ENCODE measurements around the gene INKA2.
A peak's percentile ranks its signal among the peaks of the same experiment; 100 is the strongest.

INKA2 gene

DNA sequence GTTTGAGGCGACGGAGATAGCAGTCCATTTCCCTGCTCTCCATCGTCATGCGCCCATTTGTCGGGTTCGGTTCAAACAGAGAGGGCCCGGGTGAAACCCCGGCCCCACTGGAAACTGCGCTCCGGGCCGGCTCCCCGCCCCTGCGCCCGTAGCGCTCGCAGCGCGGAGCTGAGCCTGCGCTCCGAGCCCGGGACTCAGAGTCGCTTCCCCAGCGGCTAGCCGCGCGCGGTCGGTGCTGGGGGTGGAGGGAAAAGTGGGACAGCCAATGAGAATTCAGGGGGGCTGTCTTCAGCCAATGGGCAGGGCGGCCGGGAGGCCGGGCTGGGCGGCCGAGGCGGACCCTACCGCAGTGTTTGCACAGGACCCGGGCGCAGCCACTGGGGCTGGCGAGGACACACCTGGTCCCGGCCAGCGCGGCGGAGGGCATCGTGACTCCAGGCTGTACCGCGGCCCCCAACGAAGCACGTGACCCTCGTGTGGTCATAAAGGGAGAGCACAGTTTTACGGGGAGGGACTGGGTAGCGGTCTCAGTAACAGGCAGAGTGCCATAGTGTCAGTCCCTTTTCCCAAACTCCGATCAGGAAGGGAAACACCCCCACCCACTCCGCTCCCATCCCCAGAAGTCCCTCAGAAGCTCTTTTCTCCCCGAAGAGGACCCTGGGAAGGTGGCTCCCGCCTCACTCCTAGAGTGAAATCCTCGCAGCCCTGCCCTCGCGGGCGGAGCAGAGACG, at the start of gene INKA2:
TSS of gene INKA2 (minus strand) at position 202 of the 731 bp plus-strand sequence. CDS start at position 49, 153 bp downstream.
- DNase-seq (ENCODE audit: low read depth) = peak; percentile 89

DNA sequence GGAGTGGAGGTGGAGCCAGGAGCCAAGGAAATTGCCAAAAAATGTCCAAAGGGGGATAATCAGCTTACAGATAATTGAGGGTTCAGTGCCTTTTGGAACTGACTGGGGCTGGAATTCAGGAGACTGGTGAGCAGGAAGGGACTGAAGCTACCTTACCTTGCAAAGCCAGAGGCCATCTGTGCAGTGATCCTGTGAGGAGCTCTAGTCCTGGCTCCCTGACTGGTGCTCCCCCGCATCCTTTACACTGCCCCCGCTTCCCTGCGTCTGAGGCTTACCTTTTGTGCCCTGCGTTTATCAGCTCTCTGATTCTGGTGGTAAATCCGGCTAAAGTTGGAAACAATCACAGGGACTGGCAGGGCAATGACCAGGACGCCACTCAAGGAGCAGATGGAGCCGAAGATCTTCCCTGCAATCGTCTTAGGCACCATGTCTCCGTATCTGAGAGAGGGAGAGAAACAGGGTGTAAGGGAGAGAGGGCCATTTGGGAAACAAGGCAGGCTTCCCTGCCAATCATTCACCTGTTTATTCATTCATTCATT, 47.5 kb upstream of the INKA2 start:
- DNase-seq (ENCODE audit: low read depth) = no peak

DNA sequence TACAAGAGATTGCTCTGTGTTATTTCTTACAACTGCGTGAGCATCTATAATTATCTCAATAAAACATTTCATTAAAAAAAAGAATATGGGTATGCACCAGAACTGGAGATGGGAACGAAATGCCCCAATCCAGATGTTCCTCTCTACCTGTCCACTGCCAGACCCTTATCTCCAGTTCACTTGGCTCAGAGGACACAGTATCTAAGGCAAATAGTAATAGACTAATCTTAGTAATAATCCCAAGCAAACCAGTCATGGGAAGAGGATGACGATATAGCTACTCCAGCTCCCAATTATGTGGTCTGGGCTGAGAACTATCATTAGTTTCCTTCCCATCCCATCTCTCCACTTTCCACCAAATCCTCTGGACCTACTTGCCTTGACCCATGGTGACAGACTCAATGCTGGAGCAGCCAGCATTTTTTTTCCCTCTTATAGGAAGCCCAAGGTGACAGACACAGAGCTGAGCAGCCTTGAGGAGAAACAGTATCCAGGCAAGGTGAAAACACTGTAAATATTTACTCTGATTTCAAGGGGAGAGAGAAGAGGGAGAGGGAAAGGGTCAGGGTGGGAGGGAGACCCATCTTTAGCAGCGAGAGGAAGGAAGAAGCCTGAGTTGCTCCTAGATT, 45.2 kb upstream of the INKA2 start:
- no peak for DNase-seq (ENCODE audit: low read depth)

DNA sequence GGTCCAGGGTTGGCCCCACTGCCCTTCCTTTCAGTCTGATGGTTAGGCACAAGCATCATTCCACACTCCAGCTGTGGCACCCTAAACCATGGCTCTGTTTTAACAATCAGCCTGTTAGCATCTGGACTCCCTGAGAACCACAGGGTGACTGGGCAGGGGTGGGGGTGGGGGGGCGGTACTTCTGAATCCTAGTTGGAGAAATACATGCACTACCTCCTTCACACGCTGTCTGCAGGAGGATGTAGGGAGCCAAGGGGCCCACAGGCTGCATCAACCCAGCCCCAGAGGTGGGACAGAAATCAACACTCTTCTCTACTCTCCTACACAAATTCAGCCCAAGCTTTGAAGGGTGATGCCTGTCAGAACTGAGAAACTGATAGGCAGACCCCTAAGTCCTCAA, 40.4 kb upstream of the INKA2 start:
- DNase-seq (ENCODE audit: low read depth) = no peak

DNA sequence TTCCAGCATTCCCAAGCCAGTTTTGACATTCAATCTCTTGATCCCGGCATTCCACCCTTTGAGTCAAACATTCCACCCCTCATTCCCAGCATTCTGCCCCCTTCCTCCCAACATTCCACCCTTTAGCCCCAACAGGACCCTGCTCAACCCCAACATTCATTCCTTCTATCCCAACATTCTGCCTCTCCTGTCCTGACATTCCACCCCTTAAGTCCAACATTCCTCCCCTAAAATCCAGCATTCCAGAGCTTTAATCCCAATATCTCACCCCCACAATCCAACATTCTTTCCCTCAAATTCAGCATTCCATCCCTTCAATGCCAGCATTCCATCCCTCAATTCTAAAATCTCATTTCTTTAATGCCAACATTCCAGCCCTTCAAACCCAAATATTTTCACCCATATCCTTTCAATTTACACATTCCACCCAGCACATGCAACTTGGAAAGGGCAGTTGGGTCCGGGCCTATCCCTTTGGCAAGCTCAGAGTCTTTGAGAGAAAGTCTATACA, 39.4 kb upstream of the INKA2 start:
- DNase-seq (ENCODE audit: low read depth) = no peak

DNA sequence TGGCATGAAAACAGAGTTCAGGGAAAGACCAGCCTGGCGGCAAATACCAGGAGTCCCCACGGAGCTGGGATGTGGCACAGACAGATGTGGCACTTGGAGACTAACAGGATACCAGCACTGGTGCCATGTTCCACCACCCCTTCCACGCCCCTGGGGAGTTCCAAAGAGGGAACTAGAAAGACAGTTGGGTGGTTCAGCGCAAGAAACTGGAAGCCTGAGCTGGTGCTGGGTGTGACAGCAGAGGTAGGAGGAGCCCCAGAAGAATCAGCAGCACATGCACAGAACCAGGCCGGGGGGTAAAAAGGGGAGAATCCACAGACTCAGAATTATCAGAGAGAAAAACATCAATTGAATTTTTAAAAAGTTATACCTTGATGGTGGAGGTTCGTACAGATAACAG, 38.9 kb upstream of the INKA2 start:
- DNase-seq (ENCODE audit: low read depth) = no peak

DNA sequence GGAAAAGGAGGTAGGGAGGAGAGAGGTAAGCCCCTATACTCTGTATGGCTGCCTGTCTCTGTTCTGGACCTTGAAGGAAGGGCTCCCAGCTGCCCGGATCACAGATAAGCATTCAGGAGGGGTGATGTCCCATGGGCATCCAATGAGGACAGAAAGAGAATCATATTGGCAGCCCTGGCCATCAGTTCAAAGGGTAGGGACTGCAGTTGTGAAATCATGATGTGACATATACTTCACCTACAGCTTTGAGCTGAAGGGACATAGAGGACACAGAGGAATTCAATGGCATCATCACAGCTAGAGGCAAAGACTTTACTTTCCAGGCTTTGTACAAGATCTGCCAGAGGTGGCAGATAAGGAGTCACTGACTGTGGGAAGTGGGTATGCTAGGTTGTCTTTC, 38.1 kb upstream of the INKA2 start:
- no peak for DNase-seq (ENCODE audit: low read depth)

DNA sequence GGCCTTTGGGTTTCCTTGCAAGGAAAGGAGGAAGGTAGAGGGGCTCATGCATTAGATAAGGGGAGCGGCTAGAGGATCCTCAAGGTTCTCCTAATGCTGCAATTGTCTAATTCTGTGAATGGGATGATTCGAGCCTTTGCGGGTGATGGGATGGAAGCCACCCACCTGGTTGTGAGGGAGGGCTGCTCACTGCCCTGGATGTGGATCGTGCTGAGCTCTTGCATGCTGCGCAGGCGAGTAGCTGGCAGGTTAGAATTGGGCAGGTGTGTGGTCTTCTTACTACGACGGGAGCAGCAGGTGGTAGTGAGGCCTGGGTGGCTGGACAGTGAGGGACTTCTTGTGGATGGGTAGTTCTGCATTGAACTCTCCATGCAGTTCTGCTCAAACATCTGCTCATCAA, 37.7 kb upstream of the INKA2 start:
- DNase-seq (ENCODE audit: low read depth) = no peak

DNA sequence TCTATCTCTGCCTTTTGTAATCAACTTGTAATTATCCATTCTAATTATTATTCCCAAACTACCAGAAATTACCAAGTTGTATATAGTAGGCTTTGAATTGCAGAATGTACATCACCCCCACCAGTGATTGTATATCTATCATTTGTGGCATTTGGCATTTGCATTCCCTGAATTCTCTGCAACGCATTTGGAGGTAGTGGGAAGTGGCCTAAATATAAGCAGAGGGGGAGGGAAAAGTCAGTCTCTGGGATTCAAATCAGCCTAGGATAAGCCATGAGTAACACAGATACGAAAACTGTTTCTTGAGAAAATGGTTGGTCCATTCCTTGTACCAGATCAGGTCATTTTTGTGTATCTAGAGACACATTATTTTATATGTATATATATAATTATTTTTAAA, 37.2 kb upstream of the INKA2 start:
- DNase-seq (ENCODE audit: low read depth) = no peak

DNA sequence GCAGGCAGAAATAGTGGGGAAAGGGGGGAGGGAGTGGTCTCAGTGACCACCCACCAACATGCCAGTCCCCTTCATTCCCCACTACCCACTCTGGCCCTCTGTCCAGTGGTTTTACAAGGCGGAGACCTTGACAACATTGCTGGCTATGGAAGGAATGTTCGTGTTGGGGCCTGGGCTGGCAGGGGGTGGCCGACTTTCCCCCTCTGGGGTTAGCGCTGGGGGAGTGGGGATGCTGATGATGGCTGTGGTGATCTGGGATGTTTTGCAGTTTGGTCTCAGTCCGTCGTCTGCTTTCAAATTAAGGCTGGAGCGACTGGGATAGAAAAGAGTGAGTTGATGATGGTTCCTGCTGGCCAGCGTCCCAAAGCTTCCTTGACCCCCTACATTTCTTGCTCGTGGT, 36.8 kb upstream of the INKA2 start:
- no peak for DNase-seq (ENCODE audit: low read depth)

DNA sequence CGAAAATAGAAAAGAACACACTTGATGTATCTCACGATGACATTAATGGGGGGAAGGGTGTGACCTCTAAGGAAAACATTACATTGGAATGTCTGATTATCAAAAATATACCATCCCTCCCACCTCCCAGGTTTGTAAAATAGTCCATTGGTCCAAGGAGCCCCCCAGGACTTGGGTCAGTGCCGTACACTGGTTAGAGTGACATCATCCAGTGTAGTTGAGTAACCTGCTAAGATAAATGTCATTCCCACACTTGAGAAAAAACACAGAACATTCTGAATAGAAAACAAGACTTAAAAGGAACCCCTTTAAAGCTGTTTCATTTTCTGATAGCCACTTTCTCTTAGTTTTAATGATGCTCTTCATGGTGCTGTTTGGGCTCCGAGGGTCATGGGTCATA, 31.7 kb upstream of the INKA2 start:
- peak; percentile 37 for DNase-seq (ENCODE audit: low read depth)

DNA sequence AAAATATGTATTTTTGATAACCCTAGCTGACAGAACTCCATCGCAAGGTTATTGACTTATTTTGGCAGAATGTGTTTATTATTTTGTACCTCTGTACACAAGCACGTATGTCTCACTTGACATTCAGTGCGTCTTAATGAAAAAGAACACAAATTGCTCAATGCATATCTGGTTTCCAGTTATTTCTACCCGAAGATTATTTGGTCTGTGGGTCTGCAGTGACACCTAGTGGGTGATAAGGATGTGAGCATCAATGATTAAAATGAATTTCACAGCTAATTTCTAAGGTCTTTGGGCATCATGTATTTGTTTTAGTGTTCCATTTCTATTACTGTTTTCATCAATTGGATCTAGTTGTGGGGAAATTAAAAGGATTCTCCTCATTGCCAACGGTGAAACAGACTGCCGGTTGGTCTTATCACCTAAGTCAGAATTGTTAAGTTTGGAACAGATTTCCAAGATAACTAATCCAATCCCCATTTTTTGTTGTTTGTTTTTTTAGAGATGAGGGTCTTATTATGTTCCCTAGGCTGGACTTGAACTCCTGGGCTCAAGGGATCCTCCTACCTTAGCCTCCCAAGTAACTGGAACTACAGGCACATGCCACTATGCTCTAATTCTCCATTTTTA, 30.4 kb upstream of the INKA2 start:
- DNase-seq (ENCODE audit: low read depth) = peak; percentile 82

DNA sequence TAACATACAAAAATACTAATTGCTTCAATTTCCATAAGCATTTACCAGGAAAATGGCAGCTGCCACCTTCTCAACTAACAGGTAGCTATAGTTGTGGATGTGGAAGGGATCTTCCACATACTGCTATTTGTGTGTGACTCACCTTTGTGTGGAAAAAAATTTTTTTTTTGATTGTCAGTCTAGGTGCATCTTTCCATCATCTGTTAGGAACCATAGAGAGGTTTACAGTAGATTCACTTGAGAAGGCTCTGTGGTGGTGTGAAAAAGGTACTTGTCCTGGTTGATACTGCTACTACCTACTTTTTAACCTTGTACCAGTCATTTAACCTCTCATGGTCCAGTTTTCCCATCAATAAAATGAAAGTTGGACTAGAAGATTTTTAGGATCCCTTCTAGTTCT, 29.4 kb upstream of the INKA2 start:
- DNase-seq (ENCODE audit: low read depth) = no peak

DNA sequence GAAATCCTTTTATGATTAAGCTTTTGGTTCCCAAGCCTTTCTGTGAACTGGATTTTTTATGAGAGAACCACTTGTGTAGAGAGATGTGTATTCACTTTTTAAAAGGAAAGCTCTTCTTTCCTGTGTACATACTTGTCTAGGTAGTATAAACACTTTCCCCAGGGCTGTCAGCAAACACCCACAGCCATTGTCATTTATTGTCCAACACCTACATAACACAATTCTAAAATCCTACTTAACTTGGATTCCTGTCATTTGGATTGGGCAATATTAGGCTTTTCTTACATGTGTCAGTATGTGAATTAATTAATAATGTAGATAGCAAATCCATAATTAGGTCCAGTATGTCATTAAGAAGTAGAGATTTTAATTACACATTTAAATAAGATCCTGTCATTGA, 28.8 kb upstream of the INKA2 start:
- DNase-seq (ENCODE audit: low read depth) = no peak

DNA sequence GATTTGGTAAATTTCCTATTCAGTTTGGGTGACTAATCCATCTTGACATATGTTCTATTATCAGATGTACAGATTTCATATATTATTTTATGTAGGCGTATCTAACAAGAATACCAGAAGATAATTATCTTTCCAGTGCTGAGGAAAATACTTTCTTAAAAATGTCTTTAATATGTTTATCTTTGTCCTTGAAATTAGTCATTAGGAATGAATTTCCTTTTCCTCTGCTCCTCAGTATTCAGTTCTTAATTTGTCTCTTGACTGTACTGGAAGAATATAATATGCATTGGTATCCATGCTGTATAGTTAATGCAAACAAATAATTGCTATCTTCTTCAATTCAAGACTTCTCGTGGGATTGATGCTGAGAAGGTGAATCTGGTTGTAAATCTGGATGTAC, 23.1 kb upstream of the INKA2 start:
- DNase-seq (ENCODE audit: low read depth) = no peak

DNA sequence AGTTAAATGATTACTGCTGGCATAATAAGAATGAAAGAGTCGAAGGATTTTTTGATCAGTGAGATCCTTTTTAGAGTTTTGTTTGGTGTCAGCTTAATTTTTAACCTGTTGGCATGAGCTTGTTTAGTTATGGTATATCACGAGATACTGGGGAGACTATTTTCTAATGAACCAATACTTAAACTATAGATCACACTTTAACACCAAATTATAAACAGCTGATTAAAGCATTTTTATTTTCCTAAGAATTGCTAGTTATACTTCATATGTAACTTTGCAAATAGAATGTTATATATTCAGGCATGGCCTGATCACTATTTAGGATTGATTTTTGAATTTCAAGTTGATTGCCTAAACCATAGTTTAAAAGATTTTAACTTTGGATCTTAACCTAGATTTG, 22.5 kb upstream of the INKA2 start:
- no peak for DNase-seq (ENCODE audit: low read depth)

DNA sequence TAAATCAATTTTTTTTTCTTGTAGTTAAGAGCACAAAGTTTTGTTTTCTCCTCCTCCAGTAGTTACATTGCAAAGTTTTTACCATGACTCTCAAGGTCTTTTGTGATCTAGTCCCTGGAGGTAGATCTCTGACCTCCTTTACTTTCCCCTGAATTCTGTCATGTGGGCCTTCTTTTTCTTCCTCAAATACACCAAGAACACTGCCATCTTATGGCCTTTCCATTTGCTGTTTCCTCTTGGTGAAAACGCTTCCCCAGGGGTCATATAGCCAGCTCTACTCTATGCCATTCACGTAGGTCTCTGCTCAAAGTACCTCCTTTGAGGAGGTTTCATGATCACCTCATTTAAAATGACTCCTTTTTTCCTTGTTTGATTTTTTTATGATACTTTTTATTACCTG, 19.2 kb upstream of the INKA2 start:
- no peak for DNase-seq (ENCODE audit: low read depth)

DNA sequence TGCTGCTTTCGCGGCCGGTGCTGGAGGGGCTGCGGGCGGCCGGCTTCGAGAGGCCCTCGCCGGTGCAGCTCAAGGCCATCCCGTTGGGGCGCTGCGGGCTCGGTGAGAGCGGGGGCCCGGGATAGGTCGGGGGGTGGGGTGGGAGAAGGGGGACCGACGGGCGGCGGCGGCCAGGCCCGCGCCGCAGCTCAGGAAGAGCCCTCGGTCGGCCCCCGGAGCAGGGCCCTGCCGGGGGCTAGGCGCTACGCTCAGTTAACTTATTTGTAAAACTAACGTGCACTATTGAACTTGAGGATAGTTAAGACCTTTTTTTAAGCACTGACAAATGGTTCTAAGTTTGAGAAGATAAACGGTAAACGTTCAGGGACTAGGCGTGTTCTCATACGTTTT, 16.9 kb upstream of the INKA2 start:
- DNase-seq (ENCODE audit: low read depth) = no peak

DNA sequence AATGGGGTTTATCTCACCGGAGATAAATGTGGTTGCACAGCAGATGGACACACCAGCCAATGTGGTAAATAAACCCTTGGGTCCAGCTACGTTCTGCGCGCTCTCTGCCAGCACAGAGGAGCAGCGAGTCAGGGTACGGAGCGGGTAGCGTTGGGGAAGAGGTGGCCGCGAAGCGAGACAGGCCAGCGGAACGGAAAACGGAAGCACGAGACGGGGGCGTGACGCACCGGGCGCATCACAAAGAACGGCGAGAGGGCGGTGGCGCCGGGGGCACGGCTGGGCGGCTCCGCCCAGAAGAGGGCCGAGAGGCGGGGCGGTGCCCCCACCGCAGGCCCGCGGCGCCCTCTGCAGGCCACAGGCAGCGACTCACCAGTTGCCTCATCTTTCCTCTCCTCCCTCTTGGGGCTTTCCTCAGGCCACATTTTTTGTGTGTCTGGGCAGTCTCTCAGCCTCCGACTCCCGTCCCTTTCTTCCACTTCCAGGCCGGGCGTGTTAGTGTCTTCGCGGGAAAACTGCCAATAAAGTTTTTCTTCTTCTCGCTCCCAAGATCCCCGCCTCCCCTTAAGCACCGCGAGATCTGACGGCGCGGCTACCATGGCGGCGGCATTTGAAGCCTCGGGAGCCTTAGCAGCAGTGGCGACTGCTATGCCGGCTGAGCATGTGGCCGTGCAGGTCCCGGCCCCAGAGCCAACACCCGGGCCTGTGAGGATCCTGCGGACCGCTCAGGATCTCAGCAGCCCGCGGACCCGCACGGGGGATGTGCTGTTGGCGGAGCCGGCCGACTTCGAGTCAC, 16.3 kb upstream of the INKA2 start, which contains the start of gene DDX20:
TSS of gene DDX20 (plus strand) at position 571 of the 793 bp plus-strand sequence. CDS start at position 595, 24 bp downstream.
- DNase-seq (ENCODE audit: low read depth) = peak; percentile 98

DNA sequence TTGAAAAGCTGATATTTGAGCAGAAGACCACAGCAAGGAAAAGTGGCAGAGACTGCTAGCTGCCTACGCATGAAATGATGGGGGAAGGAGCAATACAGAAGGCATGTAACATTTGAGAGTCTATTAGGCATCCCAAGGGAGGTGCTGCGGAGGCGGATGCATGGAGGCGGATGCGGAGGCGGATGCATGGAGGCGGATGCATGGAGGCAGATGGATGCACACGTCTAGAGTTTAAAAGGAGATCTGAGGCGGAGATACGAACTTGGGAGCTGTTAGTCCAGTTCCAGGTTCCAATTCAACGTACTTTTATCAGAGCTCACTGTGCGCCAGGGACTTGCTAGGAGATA, 15.8 kb upstream of the INKA2 start:
- DNase-seq (ENCODE audit: low read depth) = no peak

DNA sequence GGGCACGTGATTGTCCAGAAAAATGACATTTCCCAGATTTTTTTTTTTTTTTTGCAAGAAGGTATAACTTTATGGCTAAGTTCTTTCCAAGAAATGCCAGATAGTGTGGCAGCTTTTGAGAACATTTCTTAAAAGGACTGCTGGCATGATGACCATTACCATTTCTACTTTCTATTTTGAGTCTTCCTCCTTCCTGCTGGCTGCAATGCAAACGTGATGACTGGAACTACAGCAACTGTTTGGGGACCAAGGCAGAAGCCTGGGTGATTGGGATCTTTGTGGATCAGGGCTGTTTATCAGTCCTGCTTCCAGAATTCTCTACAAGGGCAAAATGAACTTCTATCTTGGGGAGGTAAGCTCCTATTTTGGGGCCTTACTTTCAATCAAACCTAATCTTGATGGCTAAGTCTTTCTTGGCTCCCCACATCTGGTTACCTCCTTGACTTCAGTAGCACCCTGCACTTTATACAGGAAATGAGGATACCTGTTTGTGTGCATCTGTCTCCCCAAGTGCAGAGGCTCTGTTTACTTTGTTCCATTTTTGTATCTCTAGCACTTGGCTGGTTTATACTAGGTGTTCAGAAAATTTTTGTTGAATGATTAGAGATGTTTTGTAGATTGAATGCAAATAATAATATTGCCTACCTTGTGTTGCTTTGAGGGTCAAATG, 12.8 kb upstream of the INKA2 start:
- DNase-seq (ENCODE audit: low read depth) = no peak

DNA sequence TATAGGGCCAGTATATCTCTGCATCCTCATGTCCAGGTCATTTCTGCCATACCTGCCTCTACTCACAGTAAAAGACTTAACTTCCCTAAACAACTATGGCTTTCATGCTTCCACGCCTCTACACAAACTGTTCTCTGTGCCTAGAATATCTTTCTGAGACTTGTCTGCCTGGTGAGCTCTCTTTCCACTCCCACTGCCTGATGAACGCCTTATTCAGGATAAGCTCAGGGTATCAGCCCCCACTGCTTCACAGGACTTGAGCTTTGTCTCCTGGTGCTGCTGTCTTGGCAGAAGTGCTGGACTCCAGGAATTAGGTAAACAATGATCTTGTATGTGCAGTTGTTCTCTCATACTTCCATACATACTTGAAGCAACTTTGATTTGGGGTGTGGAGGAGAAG, 11.7 kb upstream of the INKA2 start:
- no peak for DNase-seq (ENCODE audit: low read depth)

Measured in iris pigment epithelial cell (primary cell).